Adrenal gland (tissue), 12 donors: ENCODE measurements around the gene CD44. TPM values are rescaled to one million over a fixed set of nuclear protein-coding genes. Genes with fewer than 3 reads are reported as not detected.

Experiments
- DNase-seq, 7 donors: peaks; one replicate each; pipeline ENCODE4 v3.0.0-alpha.2; 2019 to 2020
- H3K27ac ChIP-seq, 5 donors: fragments of 200-600 bp; sonication (generic) in 4 of 5; 1 replicate in 3 of 5; 2 replicates in 2 of 5; pipeline versions ENCODE4 v1.5.1 to v1.8.0; 2016 to 2020; ENCODE audit warnings: mild to moderate bottlenecking in 1 of 5
- H3K27me3 ChIP-seq: fragments of 200-600 bp; 2 replicates; pipeline ENCODE4 v1.8.0; 2021
- H3K36me3 ChIP-seq, 2 donors: fragments of 200-600 bp; replicated peaks in 1 of 2; 1 replicate in 1 of 2; 2 replicates in 1 of 2; pipeline versions ENCODE4 v1.5.1 to v1.8.0; 2018 to 2022
- H3K4me1 ChIP-seq, 2 donors: fragments of 200-600 bp; replicated peaks in 1 of 2; 1 replicate in 1 of 2; 2 replicates in 1 of 2; pipeline versions ENCODE4 v1.5.1 to v1.8.0; 2018 to 2021
- H3K4me3 ChIP-seq, 4 donors: fragments of 200-600 bp; sonication (generic) in 3 of 4; one replicate each; pipeline ENCODE4 v1.5.1; 2016 to 2018
- H3K9me3 ChIP-seq, 3 donors: fragments of 200-600 bp; sonication (generic) in 1 of 3; replicated peaks in 1 of 3; 1 replicate in 2 of 3; 2 replicates in 1 of 3; pipeline versions ENCODE4 v1.5.1 to v1.8.0; 2016 to 2021
- CTCF ChIP-seq, 6 experiments: fragments of 450-650 bp in 4 of 6; fragments of 200-600 bp in 2 of 6; sonication (generic) in 1 of 6; IDR thresholded peaks; 1 replicate in 5 of 6; 2 replicates in 1 of 6; pipeline versions ENCODE4 v1.5.1 to v1.8.0; 2016 to 2021; ENCODE audit warnings: antibody characterized with exemption in 6 of 6, mild to moderate bottlenecking in 2 of 6, moderate library complexity in 1 of 6
- POLR2A ChIP-seq, 2 donors: fragments of 450-650 bp; IDR thresholded peaks; one replicate each; pipeline ENCODE4 v1.6.1; 2017; ENCODE audit warnings: antibody characterized with exemption in 2 of 2, mild to moderate bottlenecking in 2 of 2, moderate library complexity in 1 of 2
- WGBS, 4 donors: extraction: QIAGEN DNeasy Blood & Tissue Kit in 2 of 4; methylation state at CpG; one replicate each; pipeline versions ENCODE4 v1.1.5 to v1.1.7; 2013 to 2017; 5-methylcytosine and 5-hydroxymethylcytosine counted together
- intact Hi-C, 2 donors: fragments of 100-400 bp; cut with DNase I; formaldehyde crosslinking; loops; one replicate each; pipeline versions ENCODE4 v1.14.1 to v1.15.0; 2022 to 2023
- polyA plus RNA-seq, 3 donors: library from polyadenylated mRNA; stranded (reverse); fragments of 200-250 nt in 2 of 3; fragments of 350-450 nt in 1 of 3; fragmentation: Illumina TruSeq in 1 of 3; extraction: RNeasy Lipid Tissue Mini Kit (QIAGEN cat#74804) in 1 of 3; gene quantifications; one replicate each; pipeline ENCODE4 v1.2.3, GENCODE V29; 2013 to 2014
- total RNA-seq, 9 donors: library from RNA; depleted of rRNA in 4 of 9; stranded (reverse); fragments of >200 nt in 4 of 9; fragments of 120-200 nt in 1 of 9; fragmentation: NEBNext Ultra II Directional in 1 of 9; extraction: Animal tissue kit (Norgen Biotek cat#: 25700) in 1 of 9; gene quantifications; one replicate each; pipeline versions ENCODE4 v1.1.0 to v1.2.4, GENCODE V29; 2013 to 2023
- donor health status: healthy with polysubstance abuse.
- donor health status: Bipolar disorder and iron deficiency.
- donor health status: DM: yes; HTN: yes; CAD: no.
- donor health status: DM: no; HTN: no; CAD: no.
- donor health status: DM: no; HTN: no; CAD: no.
- donor health status: DM: yes; HTN: yes; CAD: no.

CD44 gene
- total and polyA plus RNA-seq, 12 donors = 10.2 to 110 (median 77.5) TPM

GRCh38 chr11:35131886-35132285, 7.1 kb upstream of the CD44 start:
- intact Hi-C loops = no loop called here
- WGBS, 4 donors = 78% methylated on average over 4 of the region's 4 CpGs

DNA sequence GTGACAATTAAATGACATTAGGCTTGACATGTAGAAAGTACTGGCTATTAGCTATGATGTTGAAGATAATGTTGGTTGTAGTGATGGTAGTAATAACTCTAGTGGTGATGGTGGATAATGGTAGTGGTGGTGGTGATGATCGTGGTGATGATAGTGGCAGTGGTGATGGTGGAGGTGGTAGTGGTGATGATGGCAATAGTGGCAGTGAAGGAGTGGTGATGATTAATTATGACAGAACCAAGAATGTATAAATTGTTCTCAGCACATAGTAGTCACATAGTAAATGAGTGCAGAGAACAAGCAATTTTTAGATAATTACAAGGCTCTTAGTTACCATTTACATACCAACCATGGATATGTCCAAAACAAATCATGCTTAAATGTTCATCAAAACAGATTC, 5.3 kb upstream of the CD44 start:
- TF ChIP-seq CTCF (IDR thresholded peaks at IDR 0.05) (no peak), POLR2A (IDR thresholded peaks at IDR 0.05) (no peak)
- H3K27me3 ChIP-seq = no peaks in the 10 kb centered on the region
- peaks cover 0 to 5% of the 10 kb centered on the region in 2 donors for H3K4me1 ChIP-seq
- intact Hi-C loops = no loop called here
- no peaks in the 10 kb centered on the region for H3K9me3 ChIP-seq
- no peak overlapping the region for H3K27ac ChIP-seq
- no peaks in the 10 kb centered on the region for H3K36me3 ChIP-seq
- H3K4me3 ChIP-seq = no peak overlapping the region
- 80 to 95% (median 85%) methylated on average over 1 of the region's 1 CpG for WGBS, 4 donors
- no peak for DNase-seq

More at GRCh38 chr11:35131886-35132285, 7.1 kb upstream of the CD44 start:
- Histone ChIP-seq H3K9me3 (no peaks in the 10 kb centered on the region), H3K36me3 (no peaks in the 10 kb centered on the region), H3K27me3 (no peaks in the 10 kb centered on the region), H3K27ac (no peak overlapping the region), H3K4me1 (no peaks in the 10 kb centered on the region), H3K4me3 (no peak overlapping the region)
- TF ChIP-seq CTCF (IDR thresholded peaks at IDR 0.05) = no peak
- no peak for TF ChIP-seq POLR2A (IDR thresholded peaks at IDR 0.05)
- DNase-seq = no peak

- no peak for DNase-seq
- intact Hi-C loops = no loop called here
- no peak for TF ChIP-seq POLR2A (IDR thresholded peaks at IDR 0.05)
- 55 to 61% (median 58%) methylated on average over 4 of the region's 4 CpGs for WGBS, 4 donors
- H3K9me3 ChIP-seq = no peaks in the 10 kb centered on the region
- no peak overlapping the region for H3K4me3 ChIP-seq
- no peaks in the 10 kb centered on the region for H3K27me3 ChIP-seq
- H3K4me1 ChIP-seq = peaks cover 0 to 6% of the 10 kb centered on the region in 2 donors
- H3K27ac ChIP-seq = no peak overlapping the region
- no peaks in the 10 kb centered on the region for H3K36me3 ChIP-seq
Observed at GRCh38 chr11:35134403-35135148, 4.4 kb upstream of the CD44 start.

DNA sequence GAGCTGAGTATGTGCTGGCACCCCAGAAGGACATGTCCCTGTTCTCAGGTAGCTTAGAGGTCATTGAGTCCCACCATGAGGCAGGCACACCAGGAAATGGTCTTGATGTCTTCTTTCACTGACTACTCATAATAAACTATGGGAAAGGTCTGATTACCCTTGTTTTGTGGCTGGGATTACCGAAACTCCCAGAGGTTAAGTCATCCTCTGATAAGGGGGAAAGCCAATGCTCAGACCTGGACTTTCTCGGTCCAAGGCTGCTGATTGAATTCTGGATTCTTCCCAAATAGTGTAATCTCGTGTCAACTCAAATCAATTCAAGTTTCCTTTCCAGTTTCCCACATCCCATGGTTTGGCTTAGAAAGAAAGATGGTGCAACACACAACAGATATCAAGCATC, 3.7 kb upstream of the CD44 start:
- no peak overlapping the region for H3K4me3 ChIP-seq
- WGBS, 4 donors = 28 to 56% (median 43%) methylated on average over 3 of the region's 3 CpGs
- no peak for TF ChIP-seq POLR2A (IDR thresholded peaks at IDR 0.05)
- TF ChIP-seq CTCF (IDR thresholded peaks at IDR 0.05) = no peak
- H3K27me3 ChIP-seq = no peaks in the 10 kb centered on the region
- DNase-seq = no peak
- intact Hi-C loops = no loop called here
- H3K27ac ChIP-seq = no peak overlapping the region
- no peaks in the 10 kb centered on the region for H3K36me3 ChIP-seq
- peaks cover 0 to 6% of the 10 kb centered on the region in 2 donors for H3K4me1 ChIP-seq
- no peaks in the 10 kb centered on the region for H3K9me3 ChIP-seq

DNA sequence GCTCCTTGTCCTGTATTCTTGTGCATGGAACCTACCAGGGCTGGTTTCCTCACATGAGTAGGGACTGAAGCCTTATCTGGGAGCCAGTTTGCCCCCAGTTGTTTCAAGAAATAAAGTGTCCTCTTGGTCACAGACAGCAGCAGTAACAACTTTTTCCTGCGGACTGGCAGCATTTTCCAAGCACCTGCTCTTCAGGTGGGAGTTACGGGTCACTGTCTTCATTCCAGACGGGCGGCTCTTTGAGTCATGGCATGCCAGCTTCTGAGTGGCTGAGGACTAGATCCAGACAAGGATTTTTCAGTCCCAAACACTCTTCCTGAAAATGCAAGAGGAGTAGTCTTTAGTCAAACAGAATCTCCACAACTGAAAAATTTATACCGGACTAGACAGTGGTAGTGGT, 2.7 kb upstream of the CD44 start:
- WGBS, 4 donors = 92 to 96% (median 93%) methylated on average over 5 of the region's 5 CpGs
- no peak for TF ChIP-seq POLR2A (IDR thresholded peaks at IDR 0.05)
- no peak for TF ChIP-seq CTCF (IDR thresholded peaks at IDR 0.05)
- H3K27ac ChIP-seq = no peak overlapping the region
- no peak for DNase-seq
- no peaks in the 10 kb centered on the region for H3K36me3 ChIP-seq
- no peaks in the 10 kb centered on the region for H3K9me3 ChIP-seq
- no peaks in the 10 kb centered on the region for H3K27me3 ChIP-seq
- no peak overlapping the region for H3K4me3 ChIP-seq
- H3K4me1 ChIP-seq = peaks cover 0 to 6% of the 10 kb centered on the region in 2 donors
- intact Hi-C loops = no loop called here
